H1 (cell line): ENCODE data around the gene ARFGEF3. TPM values are rescaled to one million over a fixed set of nuclear protein-coding genes. Genes with fewer than 3 reads are reported as not detected.
"Not testable (repeated sequence)": the region's sequence is repeated elsewhere in the genome, so short reads cannot be mapped to it uniquely, and the experiment has no call there.

Experiments
- CTCF ChIA-PET: fragments of 300-600 bp; sonication (Branson Sonifier 250); formaldehyde crosslinking; loops from one replicate; lab custom pipeline; 2021; ENCODE audit not compliant: partially characterized antibody; lab: Charles Lee
- POLR2A ChIA-PET: fragments of 300-600 bp; sonication (Branson Sonifier 250); formaldehyde crosslinking; loops from one replicate; lab custom pipeline; 2021; ENCODE audit warnings: inconsistent platforms; ENCODE audit not compliant: partially characterized antibody; lab: Charles Lee
- DNase-seq, 2 experiments: peaks; one replicate each; pipeline versions ENCODE4 v3.0.0 to v3.0.0-alpha.2; 2010 to 2022; ENCODE audit warnings: low spot score in 2 of 2, low read depth in 1 of 2, mixed read lengths in 1 of 2
- FAIRE-seq: peaks from 2 replicates; lab custom pipeline; 2011; peaks lifted over from hg19 to GRCh38; lab: Jason Lieb, UNC
- H2AFZ ChIP-seq: 2 replicates; pipeline ENCODE4 v1.8.1; 2012; ENCODE audit warnings: low read length, inconsistent platforms
- H2AK5ac ChIP-seq: 2 replicates; pipeline ENCODE4 v1.6.1; 2013; ENCODE audit warnings: low read depth, low read length
- H2BK120ac ChIP-seq: replicated peaks from 2 replicates; pipeline ENCODE3; 2013; ENCODE audit warnings: low read depth, low read length, inconsistent platforms
- H2BK12ac ChIP-seq: 2 replicates; pipeline ENCODE4 v1.6.1; 2013; ENCODE audit warnings: low read depth, low read length
- H2BK15ac ChIP-seq: 2 replicates; pipeline ENCODE4 v1.6.1; 2013; ENCODE audit warnings: low read length
- H2BK20ac ChIP-seq: 2 replicates; pipeline ENCODE4 v1.6.1; 2013; ENCODE audit warnings: low read length
- H2BK5ac ChIP-seq: 2 replicates; pipeline ENCODE4 v1.6.1; 2013; ENCODE audit warnings: low read depth, low read length
- H3K14ac ChIP-seq: 2 replicates; pipeline ENCODE4 v1.6.1; 2013; ENCODE audit warnings: inconsistent platforms; ENCODE audit not compliant: insufficient read length
- H3K18ac ChIP-seq: 2 replicates; pipeline ENCODE4 v1.6.1; 2013; ENCODE audit warnings: low read length; ENCODE audit errors: extremely low read depth
- H3K23ac ChIP-seq: 2 replicates; pipeline ENCODE4 v1.6.1; 2013; ENCODE audit warnings: inconsistent platforms; ENCODE audit not compliant: insufficient read length
- H3K23me2 ChIP-seq: 2 replicates; pipeline ENCODE4 v1.6.1; 2013; ENCODE audit warnings: low read depth, low read length
- H3K27ac ChIP-seq: 2 replicates; pipeline ENCODE4 v1.6.1; 2011; ENCODE audit warnings: low read depth, low read length, inconsistent platforms
- H3K27me3 ChIP-seq, 4 experiments: replicated peaks in 1 of 4; 1 replicate in 1 of 4; 2 replicates in 3 of 4; pipeline versions ENCODE4 v1.6.1 to v1.8.1; 2011 to 2013; ENCODE audit warnings: low read length in 3 of 4, mild to moderate bottlenecking in 3 of 4, inconsistent platforms in 2 of 4, mixed read lengths in 2 of 4, moderate library complexity in 1 of 4; ENCODE audit not compliant: control insufficient read depth in 3 of 4, insufficient read depth in 3 of 4; ENCODE audit errors: extremely low read depth in 1 of 4
- H3K36me3 ChIP-seq, 4 experiments: 2 replicates each; pipeline versions ENCODE4 v1.6.1 to v1.8.1; 2011 to 2013; ENCODE audit warnings: mild to moderate bottlenecking in 4 of 4, low read length in 3 of 4, moderate library complexity in 2 of 4, control low read depth in 1 of 4, inconsistent platforms in 1 of 4; ENCODE audit not compliant: insufficient read depth in 4 of 4, control insufficient read depth in 2 of 4
- H3K4ac ChIP-seq: replicated peaks from 2 replicates; pipeline ENCODE3; 2013; ENCODE audit warnings: low read length, low read depth, mixed read lengths, inconsistent platforms; ENCODE audit not compliant: insufficient read length
- H3K4me1 ChIP-seq, 4 experiments: replicated peaks in 1 of 4; 1 replicate in 1 of 4; 2 replicates in 3 of 4; pipeline versions ENCODE4 v1.6.1 to v1.8.1; 2011 to 2013; ENCODE audit warnings: low read length in 3 of 4, inconsistent platforms in 2 of 4, mixed read lengths in 1 of 4; ENCODE audit not compliant: insufficient read depth in 4 of 4, control insufficient read depth in 3 of 4
- H3K4me2 ChIP-seq, 2 experiments: 2 replicates each; pipeline versions ENCODE4 v1.6.1 to v1.8.1; 2011 to 2013; ENCODE audit warnings: low read depth in 2 of 2, low read length in 2 of 2, control low read depth in 1 of 2, inconsistent platforms in 1 of 2, mild to moderate bottlenecking in 1 of 2; ENCODE audit not compliant: insufficient read depth in 1 of 2
- H3K4me3 ChIP-seq, 4 experiments: fragments of 200-600, 300-600 bp in 1 of 4; sonication (generic), shearing (Covaris generic), sonication (Bioruptor Twin) in 1 of 4; 2 replicates each; pipeline versions ENCODE4 v1.5.1 to v1.8.1; 2011 to 2016; ENCODE audit warnings: low read length in 4 of 4, low read depth in 3 of 4, control low read depth in 2 of 4, inconsistent platforms in 2 of 4, mild to moderate bottlenecking in 2 of 4, mixed read lengths in 1 of 4, moderate library complexity in 1 of 4; ENCODE audit not compliant: insufficient read depth in 2 of 4; ENCODE audit errors: extremely low read depth in 1 of 4
- H3K56ac ChIP-seq: replicated peaks from 2 replicates; pipeline ENCODE3; 2013; ENCODE audit warnings: low read depth, mild to moderate bottlenecking, mixed read lengths, low read length, inconsistent platforms; ENCODE audit not compliant: insufficient read length
- H3K79me1 ChIP-seq: 2 replicates; pipeline ENCODE4 v1.6.1; 2013; ENCODE audit warnings: low read depth, low read length, control low read depth
- H3K79me2 ChIP-seq, 2 experiments: 2 replicates each; pipeline versions ENCODE4 v1.6.1 to v1.8.1; 2012 to 2013; ENCODE audit warnings: low read length in 2 of 2, mild to moderate bottlenecking in 2 of 2, inconsistent platforms in 1 of 2; ENCODE audit not compliant: insufficient read depth in 2 of 2, control insufficient read depth in 1 of 2
- H3K9ac ChIP-seq, 4 experiments: replicated peaks in 1 of 4; 1 replicate in 1 of 4; 2 replicates in 3 of 4; pipeline versions ENCODE4 v1.6.1 to v1.8.1; 2011 to 2013; ENCODE audit warnings: low read depth in 3 of 4, low read length in 3 of 4, control low read depth in 2 of 4, mild to moderate bottlenecking in 2 of 4, moderate library complexity in 2 of 4, inconsistent platforms in 1 of 4; ENCODE audit errors: extremely low read depth in 1 of 4
- H3K9me3 ChIP-seq, 2 experiments: 2 replicates each; pipeline versions ENCODE4 v1.6.1 to v1.8.1; 2012 to 2013; ENCODE audit warnings: mild to moderate bottlenecking in 2 of 2, moderate library complexity in 2 of 2, control low read depth in 1 of 2, inconsistent platforms in 1 of 2, low read depth in 1 of 2, low read length in 1 of 2, mixed read lengths in 1 of 2; ENCODE audit not compliant: insufficient read depth in 2 of 2
- H4K20me1 ChIP-seq, 2 experiments: replicated peaks in 1 of 2; 2 replicates each; pipeline versions ENCODE3 to v1.8.1; 2011 to 2013; ENCODE audit warnings: inconsistent platforms in 2 of 2, low read length in 2 of 2, mild to moderate bottlenecking in 1 of 2; ENCODE audit not compliant: insufficient read depth in 2 of 2, control insufficient read depth in 1 of 2
- H4K5ac ChIP-seq: 2 replicates; pipeline ENCODE4 v1.6.1; 2013; ENCODE audit warnings: low read length, low read depth, mixed read lengths, inconsistent platforms; ENCODE audit not compliant: insufficient read length
- H4K8ac ChIP-seq: 2 replicates; pipeline ENCODE4 v1.8.0; 2013; ENCODE audit warnings: mild to moderate bottlenecking, moderate library complexity, low read length, inconsistent platforms; ENCODE audit not compliant: insufficient read depth; ENCODE audit errors: extremely low read depth
- H4K91ac ChIP-seq: replicated peaks from 2 replicates; pipeline ENCODE3; 2013; ENCODE audit warnings: low read length, mixed read lengths, inconsistent platforms; ENCODE audit not compliant: insufficient read length
- WGBS, 2 experiments: shearing (Covaris generic) in 1 of 2; methylation state at CpG; one replicate each; pipeline versions ENCODE4 v1.1.6 to v1.1.7; 2013 to 2015; ENCODE audit warnings: low lambda C conversion rate in 2 of 2, mixed read lengths in 2 of 2, inconsistent platforms in 1 of 2, low coverage in 1 of 2, missing lambda C conversion rate in 1 of 2; ENCODE audit not compliant: insufficient replicate concordance in 2 of 2, insufficient coverage in 1 of 2, insufficient read length in 1 of 2; ENCODE audit errors: extremely low coverage in 1 of 2, missing lambda C conversion rate in 1 of 2; 5-methylcytosine and 5-hydroxymethylcytosine counted together
- polyA plus RNA-seq, 7 experiments: library from polyadenylated mRNA; depleted of rRNA in 3 of 7; stranded (reverse) in 5 of 7; unstranded in 2 of 7; fragments of >200 nt in 5 of 7; fragments of 200-250 nt in 2 of 7; gene quantifications; 1 replicate in 5 of 7; 2 replicates in 1 of 7; 4 replicates in 1 of 7; pipeline versions ENCODE4 v1.2.1 to v1.2.3, GENCODE V29; 2011 to 2013; ENCODE audit warnings: missing spikeins in 2 of 7, mixed read lengths in 2 of 7
- total RNA-seq: library from RNA; stranded (reverse); fragmentation: NEBNext Ultra II Directional; extraction: Animal tissue kit (Norgen Biotek cat#: 25700); gene quantifications from 2 replicates; pipeline ENCODE4 v1.2.1, GENCODE V29; 2021

ARFGEF3 gene
- total and polyA plus RNA-seq, 2 of the 8 experiments (the other 6 are each of a cell fraction or from before 2014, with no cell fraction given), result 5.8 to 23.2 TPM

- H3K79me1 ChIP-seq, H3K23me2 ChIP-seq, H4K8ac ChIP-seq, H3K4me3 ChIP-seq, H3K36me3 ChIP-seq, H2BK120ac ChIP-seq, DNase-seq, H3K23ac ChIP-seq, H3K4ac ChIP-seq, H4K91ac ChIP-seq, H2AK5ac ChIP-seq, H2BK20ac ChIP-seq, H2AFZ ChIP-seq, H3K27ac ChIP-seq, H2BK15ac ChIP-seq, H3K4me1 ChIP-seq, H3K4me2 ChIP-seq, H3K56ac ChIP-seq, H4K5ac ChIP-seq, H3K9me3 ChIP-seq, H3K79me2 ChIP-seq, H3K9ac ChIP-seq, H3K18ac ChIP-seq, H3K14ac ChIP-seq, H2BK12ac ChIP-seq, H4K20me1 ChIP-seq, H3K27me3 ChIP-seq, H2BK5ac ChIP-seq, FAIRE-seq, POLR2A ChIA-PET: not testable (repeated sequence)
- 95% methylated on average over 2 of the region's 2 CpGs; no CpG with 5 or more reads in 1 of the 2 experiments for WGBS, 2 experiments
- CTCF ChIA-PET, result interaction anchor here (1.6 to 4.9 kb wide), 9 partner anchors 10 to 95 kb away, joined by 3 to 111 read pairs (median 7); no protein-coding TSS in a partner anchor
Observed at GRCh38 chr6:138212530-138212929, 50.8 kb downstream of the ARFGEF3 start.
